ENCODE measurements around the gene OR5M8.

Gene OR5M8

GRCh38 chr11:56453521-56453920 lies 37.6 kb downstream of the OR5M8 start:
- Histone ChIP-seq H3K4me3 (ENCODE audit: low read depth, low read length) (no peak overlapping the region), H3K27ac (ENCODE audit: low read depth, low read length) (no peak overlapping the region), H3K79me1 (ENCODE audit: low read length) (no peaks in the 10 kb centered on the region), H3K4me1 (ENCODE audit: control insufficient read depth in 1 of 2, insufficient read depth in 2 of 2, low read length in 2 of 2) (no peaks in the 10 kb centered on the region), H2AFZ (ENCODE audit: insufficient read depth, low read length, poor library complexity) (no peak overlapping the region), H3K18ac (ENCODE audit: low read length) (no peak overlapping the region), H3K36me3 (ENCODE audit: control insufficient read depth in 1 of 2, insufficient read depth in 2 of 2, low read length in 2 of 2) (no peaks in the 10 kb centered on the region), H2AK5ac (ENCODE audit: low read length) (no peak overlapping the region), H4K8ac (ENCODE audit: low read depth, low read length) (no peak overlapping the region), H2BK12ac (ENCODE audit: low read length) (no peak overlapping the region), H4K91ac (ENCODE audit: low read depth, low read length) (no peak overlapping the region), H3K4me2 (ENCODE audit: low read length) (no peak overlapping the region), H3K9me3 (ENCODE audit: insufficient read depth, low read depth, low read length) (no peaks in the 10 kb centered on the region), H3K4ac (ENCODE audit: low read depth, low read length) (no peak overlapping the region), H3K27me3 (ENCODE audit: insufficient read depth, low read length) (no peaks in the 10 kb centered on the region), H3K14ac (ENCODE audit: low read length) (no peak overlapping the region), H3K23ac (ENCODE audit: low read length) (no peak overlapping the region), H3K9ac (ENCODE audit: low read length) (no peak overlapping the region), H3K79me2 (ENCODE audit: control insufficient read depth, insufficient read depth, low read length, poor library complexity) (no peaks in the 10 kb centered on the region), H2BK5ac (ENCODE audit: low read depth, low read length, poor library complexity) (no peak overlapping the region), H2BK120ac (ENCODE audit: insufficient read depth, low read length, poor library complexity) (no peak overlapping the region), H4K12ac (ENCODE audit: low read depth, low read length) (no peak overlapping the region)
- no peak for DNase-seq
- no CpG with 5 or more reads among the region's 4 CpGs for WGBS (ENCODE audit: extremely low coverage, insufficient coverage, insufficient read length)

Measured in trophoblast cell (in vitro differentiated cells and primary cell).